ENCODE data around the gene GPR119.
"Not testable (repeated sequence)": the region's sequence is repeated elsewhere in the genome, so short reads cannot be mapped to it uniquely, and the experiment has no call there.

Gene GPR119

DNA sequence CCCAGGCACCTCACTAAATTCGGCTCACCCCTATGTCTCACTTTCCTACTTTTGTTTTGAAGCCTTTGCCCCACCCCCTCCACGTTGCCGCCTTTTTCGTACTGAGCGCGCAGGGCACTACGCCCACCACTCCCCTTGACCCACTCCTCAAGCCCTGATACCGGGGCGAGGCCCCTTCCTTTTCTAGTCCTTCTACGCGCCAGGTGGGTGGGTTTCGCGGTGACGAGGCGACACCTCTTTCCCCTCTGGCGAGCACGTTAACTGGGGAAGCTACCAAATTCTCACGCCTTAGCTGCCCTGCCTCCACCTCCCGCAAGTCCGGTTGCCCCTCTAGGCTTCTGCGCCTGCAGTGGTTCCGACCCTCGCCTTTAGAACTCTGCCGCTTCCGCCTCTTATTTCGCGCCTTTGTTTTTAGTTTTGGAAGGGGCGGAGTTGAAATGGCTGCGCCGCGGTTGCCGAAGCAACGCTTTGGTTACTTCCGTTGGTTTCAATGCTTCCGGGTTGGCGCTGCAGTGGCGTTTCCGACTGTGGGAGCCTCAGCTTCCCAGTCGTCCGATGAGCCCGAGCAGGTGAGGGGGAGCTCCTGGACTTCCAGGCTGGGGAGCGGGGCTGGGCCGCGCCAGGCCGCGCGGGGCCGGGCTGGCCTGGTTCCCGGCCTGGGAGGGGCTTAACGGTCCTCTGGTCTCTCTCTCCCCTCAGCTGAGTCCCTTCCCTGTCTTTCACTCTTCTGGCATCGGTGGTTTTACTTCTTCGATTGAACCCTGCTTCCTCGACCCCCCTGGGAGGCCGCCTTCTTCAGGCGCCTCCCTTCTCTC lies 45.9 kb downstream of the GPR119 start, which contains the start of gene SLC25A14:
Gene SLC25A14 (plus strand): TSS at position 512 of the 815 bp plus-strand sequence. CDS start 360 bp downstream, outside the sequence.
- peak; percentile 37 for DNase-seq (ENCODE audit: low read depth)

- DNase-seq (ENCODE audit: low read depth): not testable (repeated sequence)
Observed at GRCh38 chrX:130338869-130339268, 46.6 kb downstream of the GPR119 start.

- DNase-seq (ENCODE audit: low read depth): no peak
Observed at GRCh38 chrX:130336531-130336930, 48.9 kb downstream of the GPR119 start.
